ENCODE data around the gene WDR27. TPM values are rescaled to one million over a fixed set of nuclear protein-coding genes. Genes with fewer than 3 reads are reported as not detected.

WDR27 gene
- total RNA-seq, 2 donors from 2014 or later: 17.4 to 43.8 TPM

GRCh38 chr6:169656546-169657283 is 45.1 kb downstream of the WDR27 start:
- no peak for DNase-seq
- TF ChIP-seq CTCF (IDR thresholded peaks at IDR 0.05): no peak
- intact Hi-C loops (cut with DNase I): no loop called here
- no peak overlapping the region for H3K4me3 ChIP-seq
- H3K9ac ChIP-seq (ENCODE audit: low read depth in 2 of 2, low read length in 2 of 2): no peak overlapping the region
- H3K9me3 ChIP-seq: no peaks in the 10 kb centered on the region
- H3K4me1 ChIP-seq: no peaks in the 10 kb centered on the region
- H3K36me3 ChIP-seq: no peaks in the 10 kb centered on the region
- H3K27me3 ChIP-seq: no peaks in the 10 kb centered on the region
- H3K27ac ChIP-seq: no peak overlapping the region

GRCh38 chr6:169654598-169655391 is 47.0 kb downstream of the WDR27 start:
- Histone ChIP-seq H3K36me3 (no peaks in the 10 kb centered on the region), H3K9ac (ENCODE audit: low read depth in 2 of 2, low read length in 2 of 2) (peak overlapping the region in 1 of 2 donors; percentile 77), H3K4me1 (no peaks in the 10 kb centered on the region), H3K4me3 (peak overlapping the region; percentile 40), H3K27ac (peak overlapping the region; percentile 60), H3K27me3 (no peaks in the 10 kb centered on the region), H3K9me3 (no peaks in the 10 kb centered on the region)
- no peak for TF ChIP-seq CTCF (IDR thresholded peaks at IDR 0.05)
- intact Hi-C loops (cut with DNase I): no loop called here
- peak; percentile 69 for DNase-seq

- no peak for TF ChIP-seq CTCF (IDR thresholded peaks at IDR 0.05)
- H3K27me3 ChIP-seq: no peaks in the 10 kb centered on the region
- no peak for DNase-seq
- H3K27ac ChIP-seq: no peak overlapping the region
- no peaks in the 10 kb centered on the region for H3K4me1 ChIP-seq
- no peaks in the 10 kb centered on the region for H3K36me3 ChIP-seq
- H3K9ac ChIP-seq (ENCODE audit: low read depth in 2 of 2, low read length in 2 of 2): no peak overlapping the region
- intact Hi-C loops (cut with DNase I): no loop called here
- H3K4me3 ChIP-seq: no peak overlapping the region
- H3K9me3 ChIP-seq: no peaks in the 10 kb centered on the region
These were observed 48.1 kb downstream of the WDR27 start for GRCh38 chr6:169653691-169654090.

GRCh38 chr6:169652896-169653295 is 48.9 kb downstream of the WDR27 start:
- intact Hi-C loops (cut with DNase I): no loop called here
- Histone ChIP-seq H3K4me3 (no peak overlapping the region), H3K27me3 (no peaks in the 10 kb centered on the region), H3K4me1 (no peaks in the 10 kb centered on the region), H3K9me3 (no peaks in the 10 kb centered on the region), H3K36me3 (no peaks in the 10 kb centered on the region), H3K27ac (no peak overlapping the region), H3K9ac (ENCODE audit: low read depth in 2 of 2, low read length in 2 of 2) (no peak overlapping the region)
- no peak for DNase-seq
- TF ChIP-seq CTCF (IDR thresholded peaks at IDR 0.05): no peak

GRCh38 chr6:169651498-169651897 is 50.3 kb downstream of the WDR27 start:
- DNase-seq: no peak
- Histone ChIP-seq H3K9me3 (no peaks in the 10 kb centered on the region), H3K27ac (no peak overlapping the region), H3K27me3 (no peaks in the 10 kb centered on the region), H3K9ac (ENCODE audit: low read depth in 2 of 2, low read length in 2 of 2) (no peak overlapping the region), H3K4me3 (no peak overlapping the region), H3K36me3 (no peaks in the 10 kb centered on the region), H3K4me1 (no peaks in the 10 kb centered on the region)
- no peak for TF ChIP-seq CTCF (IDR thresholded peaks at IDR 0.05)
- intact Hi-C loops (cut with DNase I): no loop called here
